AG04449 (cell line): ENCODE data around the gene GLRA2.

Source experiments
- CTCF ChIA-PET: fragments of 350-600 bp; formaldehyde crosslinking; extraction: SDS; loops from one replicate; lab custom pipeline; 2021; ENCODE audit warnings: antibody characterized with exemption; lab: Yijun Ruan, JAX
- POLR2A ChIA-PET: fragments of 400-600, 350-600 bp; formaldehyde crosslinking; extraction: SDS; loops from one replicate; lab custom pipeline; 2020; ENCODE audit warnings: antibody characterized with exemption, inconsistent platforms; lab: Yijun Ruan, JAX
- DNase-seq: peaks from one replicate; pipeline ENCODE4 v3.0.0-alpha.2; 2010; ENCODE audit warnings: low read depth, low spot score
- H3K4me3 ChIP-seq: 2 replicates; pipeline ENCODE4 v1.5.1; 2011; ENCODE audit warnings: low read depth, mild to moderate bottlenecking, control low read depth, low read length
- TF ChIP-seq, protein P1 (sequence below): IDR thresholded peaks from one replicate; pipeline ENCODE4 v1.5.1; 2011; ENCODE audit warnings: mild to moderate bottlenecking, moderate library complexity, low read length, control low read depth, inconsistent platforms; ENCODE audit not compliant: insufficient read depth; ENCODE audit errors: missing control alignments

Gene GLRA2

GRCh38 chrX:14700982-14701381 is 171.6 kb downstream of the GLRA2 start:
- TF ChIP-seq, protein P1, sequence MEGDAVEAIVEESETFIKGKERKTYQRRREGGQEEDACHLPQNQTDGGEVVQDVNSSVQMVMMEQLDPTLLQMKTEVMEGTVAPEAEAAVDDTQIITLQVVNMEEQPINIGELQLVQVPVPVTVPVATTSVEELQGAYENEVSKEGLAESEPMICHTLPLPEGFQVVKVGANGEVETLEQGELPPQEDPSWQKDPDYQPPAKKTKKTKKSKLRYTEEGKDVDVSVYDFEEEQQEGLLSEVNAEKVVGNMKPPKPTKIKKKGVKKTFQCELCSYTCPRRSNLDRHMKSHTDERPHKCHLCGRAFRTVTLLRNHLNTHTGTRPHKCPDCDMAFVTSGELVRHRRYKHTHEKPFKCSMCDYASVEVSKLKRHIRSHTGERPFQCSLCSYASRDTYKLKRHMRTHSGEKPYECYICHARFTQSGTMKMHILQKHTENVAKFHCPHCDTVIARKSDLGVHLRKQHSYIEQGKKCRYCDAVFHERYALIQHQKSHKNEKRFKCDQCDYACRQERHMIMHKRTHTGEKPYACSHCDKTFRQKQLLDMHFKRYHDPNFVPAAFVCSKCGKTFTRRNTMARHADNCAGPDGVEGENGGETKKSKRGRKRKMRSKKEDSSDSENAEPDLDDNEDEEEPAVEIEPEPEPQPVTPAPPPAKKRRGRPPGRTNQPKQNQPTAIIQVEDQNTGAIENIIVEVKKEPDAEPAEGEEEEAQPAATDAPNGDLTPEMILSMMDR: no peak
- DNase-seq: no peak
- CTCF ChIA-PET: no interaction called here
- POLR2A ChIA-PET: no interaction called here
- H3K4me3 ChIP-seq: no peak overlapping the region

- CTCF ChIA-PET: no interaction called here
- no peak for DNase-seq
- TF ChIP-seq, protein P1: no peak
- POLR2A ChIA-PET: no interaction called here
- no peak overlapping the region for H3K4me3 ChIP-seq
Observed at GRCh38 chrX:14702145-14702544, 172.8 kb downstream of the GLRA2 start.

DNA sequence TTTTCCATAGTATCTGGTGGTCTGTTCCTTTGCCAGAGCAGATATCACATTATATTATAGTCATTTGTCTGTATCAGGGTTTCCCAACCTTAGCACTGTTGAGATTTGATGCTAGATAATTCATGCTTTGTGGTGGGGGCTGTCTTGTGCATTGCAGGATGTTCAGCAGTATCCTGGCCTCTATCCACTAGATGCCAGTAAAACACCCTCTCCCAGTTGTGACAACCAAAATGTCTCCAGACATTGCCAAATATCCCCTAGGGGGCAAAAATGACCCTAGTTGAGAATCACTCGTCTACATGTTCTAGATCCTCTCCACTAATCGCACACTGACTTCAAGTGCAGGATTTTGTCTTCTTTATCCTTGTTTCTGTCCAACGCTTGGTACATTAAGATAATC is 182.8 kb downstream of the GLRA2 start:
- ChIA-PET CTCF (no interaction called here), POLR2A (no interaction called here)
- no peak overlapping the region for H3K4me3 ChIP-seq
- TF ChIP-seq, protein P1: no peak
- no peak for DNase-seq

GRCh38 chrX:14717949-14718348 is 188.6 kb downstream of the GLRA2 start:
- DNase-seq: no peak
- POLR2A ChIA-PET: no interaction called here

GRCh38 chrX:14718403-14718802 is 189.1 kb downstream of the GLRA2 start:
- POLR2A ChIA-PET: no interaction called here
- no peak overlapping the region for H3K4me3 ChIP-seq
- TF ChIP-seq, protein P1: no peak
- CTCF ChIA-PET: no interaction called here
- DNase-seq: no peak

More at GRCh38 chrX:14717949-14718348, 188.6 kb downstream of the GLRA2 start:
- CTCF ChIA-PET: no interaction called here
- TF ChIP-seq, protein P1: no peak
- no peak overlapping the region for H3K4me3 ChIP-seq

DNA sequence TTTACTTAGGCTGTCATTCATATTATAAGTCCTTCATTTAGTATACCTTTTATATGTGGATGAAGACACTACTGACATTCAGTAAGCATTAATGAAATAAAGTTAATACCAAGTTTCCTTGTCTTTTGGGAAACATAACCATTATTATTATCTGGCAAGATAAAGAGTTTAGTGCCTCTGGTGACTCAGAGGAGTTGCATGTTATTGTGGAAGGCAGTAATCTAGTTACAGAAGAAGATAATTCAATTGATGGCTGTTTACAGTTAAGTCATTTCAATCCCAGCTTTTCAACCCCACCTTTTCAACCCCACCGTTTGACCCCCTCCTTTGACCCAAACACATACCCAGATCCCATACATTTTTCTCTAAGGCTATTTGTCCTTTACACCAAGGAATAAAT is 199.7 kb downstream of the GLRA2 start:
- ChIA-PET CTCF (interaction anchor here (1.8 kb wide), 1 partner anchor 235 kb away, joined by 4 read pairs; no protein-coding TSS in a partner anchor), POLR2A (no interaction called here)
- H3K4me3 ChIP-seq: no peak overlapping the region
- DNase-seq: no peak
- TF ChIP-seq, protein P1: no peak
